Hepatocyte (in vitro differentiated cells): Measurements from ENCODE around the gene PTBP3.
A peak's percentile ranks its signal among the peaks of the same experiment; 100 is the strongest.

ENCODE experiments used
- EZH2phosphoT487 ChIP-seq: fragments of 200-600 bp; sonication (generic); IDR thresholded peaks from one replicate; pipeline ENCODE4 v1.6.1; 2018; ENCODE audit warnings: antibody characterized with exemption, mild to moderate bottlenecking, low read depth, moderate library complexity; ENCODE audit not compliant: unreplicated experiment, severe bottlenecking
- TF ChIP-seq, protein P1 (sequence below): fragments of 200-600 bp; sonication (generic); IDR thresholded peaks from 2 replicates; pipeline ENCODE4 v1.5.1; 2016; ENCODE audit warnings: antibody characterized with exemption, mild to moderate bottlenecking; ENCODE audit not compliant: poor library complexity

DNA sequence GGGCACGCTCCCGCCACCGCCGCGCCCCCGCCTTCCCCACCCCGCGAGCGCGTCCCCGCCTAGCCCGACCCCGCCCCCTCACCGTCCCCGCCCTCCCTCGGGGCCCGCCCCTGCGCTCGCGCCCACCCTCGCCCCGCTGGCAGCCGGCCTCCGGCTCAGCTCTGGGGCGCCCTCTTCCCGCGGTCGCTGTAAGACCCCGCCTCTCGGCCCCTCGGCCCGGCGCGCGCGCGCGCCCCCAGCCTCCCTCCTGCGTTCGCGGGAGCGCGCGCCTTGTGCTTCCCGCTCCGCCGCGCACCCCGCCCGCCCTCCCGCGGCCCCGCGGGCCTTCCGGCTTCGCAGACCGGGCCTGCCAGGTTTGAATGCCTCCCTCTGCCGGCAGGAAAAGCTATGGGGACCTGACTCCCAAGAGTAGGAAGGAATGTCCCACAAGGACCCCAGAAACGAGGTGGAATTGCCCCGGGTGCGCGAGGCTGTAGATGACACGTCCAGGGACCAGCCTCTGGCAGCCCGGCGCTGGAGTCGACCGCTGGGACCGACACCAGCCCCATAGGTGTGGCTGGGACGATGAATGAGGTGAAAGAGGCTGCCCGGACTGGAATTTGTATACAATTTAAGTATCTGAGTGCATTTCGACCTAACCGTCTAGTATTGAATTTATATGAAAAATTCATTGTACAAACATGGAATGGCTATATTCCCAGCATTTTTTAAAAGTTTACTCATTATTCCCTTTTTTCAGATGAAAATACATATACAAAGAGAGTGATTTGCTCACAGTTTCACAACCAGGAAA, 416 bp upstream of the PTBP3 start:
- TF ChIP-seq, protein P1, sequence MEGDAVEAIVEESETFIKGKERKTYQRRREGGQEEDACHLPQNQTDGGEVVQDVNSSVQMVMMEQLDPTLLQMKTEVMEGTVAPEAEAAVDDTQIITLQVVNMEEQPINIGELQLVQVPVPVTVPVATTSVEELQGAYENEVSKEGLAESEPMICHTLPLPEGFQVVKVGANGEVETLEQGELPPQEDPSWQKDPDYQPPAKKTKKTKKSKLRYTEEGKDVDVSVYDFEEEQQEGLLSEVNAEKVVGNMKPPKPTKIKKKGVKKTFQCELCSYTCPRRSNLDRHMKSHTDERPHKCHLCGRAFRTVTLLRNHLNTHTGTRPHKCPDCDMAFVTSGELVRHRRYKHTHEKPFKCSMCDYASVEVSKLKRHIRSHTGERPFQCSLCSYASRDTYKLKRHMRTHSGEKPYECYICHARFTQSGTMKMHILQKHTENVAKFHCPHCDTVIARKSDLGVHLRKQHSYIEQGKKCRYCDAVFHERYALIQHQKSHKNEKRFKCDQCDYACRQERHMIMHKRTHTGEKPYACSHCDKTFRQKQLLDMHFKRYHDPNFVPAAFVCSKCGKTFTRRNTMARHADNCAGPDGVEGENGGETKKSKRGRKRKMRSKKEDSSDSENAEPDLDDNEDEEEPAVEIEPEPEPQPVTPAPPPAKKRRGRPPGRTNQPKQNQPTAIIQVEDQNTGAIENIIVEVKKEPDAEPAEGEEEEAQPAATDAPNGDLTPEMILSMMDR: peak; percentile 76
- TF ChIP-seq EZH2phosphoT487: no peak
